Measurements from ENCODE around the gene LCTL.
"Not testable (repeated sequence)": the region's sequence is repeated elsewhere in the genome, so short reads cannot be mapped to it uniquely, and the experiment has no call there.

The LCTL gene

DNA sequence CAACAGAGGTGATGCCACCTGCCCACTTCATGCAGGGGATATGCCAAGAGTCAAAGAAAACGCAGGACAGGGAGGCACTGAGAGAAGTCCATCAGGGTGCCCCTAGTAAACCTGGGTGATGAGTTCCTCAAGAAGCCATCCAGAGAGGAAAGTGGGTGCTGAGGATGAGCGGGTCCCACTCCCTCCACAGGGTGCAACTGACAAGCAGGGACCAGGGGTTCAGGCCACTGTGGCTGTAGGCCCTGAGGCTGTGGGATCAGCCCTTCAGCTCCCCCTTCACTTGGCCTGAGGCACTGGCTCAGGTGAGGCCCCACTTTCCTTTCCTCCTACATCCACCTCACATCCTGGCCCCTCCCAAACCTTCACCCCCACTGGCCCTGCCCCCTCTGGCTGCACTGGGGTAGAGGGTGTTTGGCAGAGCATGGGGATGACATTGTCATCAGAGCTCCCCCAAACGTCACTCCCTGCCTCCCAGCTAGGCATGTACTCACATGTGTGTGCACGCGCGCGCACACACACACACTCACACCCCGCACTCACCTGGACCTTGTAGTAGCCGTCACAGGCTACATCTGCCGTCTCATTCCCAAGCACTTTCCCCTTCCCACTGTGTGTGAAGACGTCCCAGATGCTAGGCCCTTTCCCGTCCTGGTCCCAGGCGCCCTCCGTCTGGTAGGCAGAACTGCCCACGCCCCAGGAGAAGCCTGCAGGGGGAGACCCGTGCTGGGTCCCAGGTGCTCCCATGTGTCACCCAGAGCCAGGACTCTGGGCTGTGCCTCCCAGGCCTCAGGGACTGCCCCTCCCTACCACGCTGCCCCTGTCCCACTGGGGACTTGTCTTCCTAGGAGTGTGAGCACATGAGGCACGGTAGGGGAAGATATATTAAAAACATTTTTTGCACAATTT, 1.4 kb downstream of the LCTL start:
- no peak for DNase-seq (ENCODE audit: low read depth)

GRCh38 chr15:66563566-66564110, 2.2 kb downstream of the LCTL start:
- no peak for DNase-seq (ENCODE audit: low read depth)

DNA sequence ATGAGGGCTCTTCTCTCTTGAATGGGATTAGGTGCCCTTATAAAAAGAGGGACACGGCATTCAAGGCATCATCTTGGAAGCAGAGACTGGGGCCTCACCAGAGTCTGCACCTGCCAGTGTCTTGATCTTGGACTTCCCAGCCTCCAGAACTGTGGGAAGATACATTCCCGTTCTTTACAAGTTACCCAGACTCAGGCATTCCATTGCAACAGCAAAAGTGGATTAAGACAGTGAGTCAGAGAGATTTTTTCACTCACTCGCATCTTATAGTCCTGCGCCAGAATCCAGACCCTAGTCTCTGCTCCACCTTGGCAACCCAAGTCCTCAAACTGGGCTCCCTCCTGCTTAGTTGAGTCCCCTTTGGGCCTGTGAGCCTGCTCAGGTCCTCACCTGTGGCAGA, 2.7 kb downstream of the LCTL start:
- no peak for DNase-seq (ENCODE audit: low read depth)

- no peak for DNase-seq (ENCODE audit: low read depth)
Observed at GRCh38 chr15:66560856-66561525, 4.8 kb downstream of the LCTL start.

DNA sequence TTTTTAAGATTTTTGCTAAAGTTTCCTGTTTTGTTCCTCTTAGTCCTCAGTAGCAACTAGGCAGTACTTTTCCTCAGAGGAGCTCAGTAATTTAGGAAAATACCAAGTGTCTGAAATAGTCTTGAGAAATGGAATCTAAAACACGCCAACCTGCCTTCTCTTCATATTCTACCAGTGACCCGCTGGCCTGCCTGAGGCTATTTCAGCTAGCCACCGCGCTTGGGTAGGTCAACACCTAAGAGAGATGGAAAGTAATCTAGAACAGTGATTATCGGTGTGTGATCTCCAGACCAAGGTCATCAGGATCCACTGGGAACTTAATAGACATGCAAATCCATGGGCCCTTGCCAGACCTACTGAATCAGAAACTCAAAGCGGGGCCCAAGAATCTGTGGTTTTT, 7.5 kb downstream of the LCTL start:
- no peak for DNase-seq (ENCODE audit: low read depth)

- no peak for DNase-seq (ENCODE audit: low read depth)
Observed at GRCh38 chr15:66555685-66556084, 10.1 kb downstream of the LCTL start.

DNA sequence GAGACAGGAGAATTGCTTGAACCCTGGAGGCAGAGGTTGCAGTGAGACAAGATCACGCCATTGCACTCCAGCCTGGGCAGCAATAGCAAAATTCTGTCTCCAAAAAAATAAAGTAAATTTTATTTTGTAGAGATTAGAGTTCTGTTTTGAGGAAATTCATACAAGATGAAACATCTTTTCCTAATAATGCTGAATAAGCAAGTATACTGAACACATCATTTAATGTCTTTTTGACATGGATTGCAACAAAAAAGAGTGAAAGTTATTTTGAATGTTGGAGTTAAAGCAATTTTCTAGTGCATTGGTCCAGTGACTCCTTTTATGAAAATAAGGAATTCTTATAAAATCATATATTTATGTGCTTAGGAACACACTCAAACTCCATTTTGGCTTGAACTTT, 20.5 kb downstream of the LCTL start:
- no peak for DNase-seq (ENCODE audit: low read depth)

- no peak for DNase-seq (ENCODE audit: low read depth)
Observed at GRCh38 chr15:66542896-66543295, 22.9 kb downstream of the LCTL start.

GRCh38 chr15:66535056-66535455, 30.7 kb downstream of the LCTL start:
- no peak for DNase-seq (ENCODE audit: low read depth)

GRCh38 chr15:66524838-66525237, 41.0 kb downstream of the LCTL start:
- no peak for DNase-seq (ENCODE audit: low read depth)

- no peak for DNase-seq (ENCODE audit: low read depth)
Observed at GRCh38 chr15:66523926-66524325, 41.9 kb downstream of the LCTL start.

GRCh38 chr15:66515901-66516322, 49.9 kb downstream of the LCTL start:
- no peak for DNase-seq (ENCODE audit: low read depth)

DNA sequence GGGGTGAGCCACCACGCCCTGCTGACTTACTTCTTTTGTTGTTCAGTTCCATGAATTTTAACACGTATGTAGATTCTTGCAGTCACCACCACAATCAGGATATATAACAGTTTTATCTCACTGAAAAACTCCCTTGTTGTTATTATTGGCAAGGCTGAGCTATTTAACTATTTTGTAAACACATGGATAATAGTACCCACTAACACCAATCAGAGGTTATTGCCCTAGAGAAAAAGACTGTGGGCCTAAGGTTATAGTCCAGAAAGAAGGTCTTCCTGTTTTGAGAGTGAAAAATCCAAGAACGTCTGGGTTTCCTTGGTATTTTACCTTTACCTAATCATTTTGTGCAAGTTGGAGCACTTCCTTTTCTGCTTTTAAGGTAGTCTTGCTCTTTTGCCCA, 51.2 kb downstream of the LCTL start:
- DNase-seq (ENCODE audit: low read depth), result no peak

GRCh38 chr15:66508293-66508883, 57.4 kb downstream of the LCTL start:
- DNase-seq (ENCODE audit: low read depth), result no peak

- no peak for DNase-seq (ENCODE audit: low read depth)
Observed at GRCh38 chr15:66505818-66506217, 60.0 kb downstream of the LCTL start.

- no peak for DNase-seq (ENCODE audit: low read depth)
Observed at GRCh38 chr15:66505430-66505811, 60.4 kb downstream of the LCTL start.

- peak; percentile 60 for DNase-seq (ENCODE audit: low read depth)
Observed at GRCh38 chr15:66504563-66505429, 61.0 kb downstream of the LCTL start, which contains the start of the genes RPL4 and ZWILCH. RPL4 (minus strand) TSS chr15:66504855; CDS start chr15:66504790, 65 bp downstream. ZWILCH (plus strand) TSS chr15:66505326; CDS start chr15:66505339, 13 bp downstream.

DNA sequence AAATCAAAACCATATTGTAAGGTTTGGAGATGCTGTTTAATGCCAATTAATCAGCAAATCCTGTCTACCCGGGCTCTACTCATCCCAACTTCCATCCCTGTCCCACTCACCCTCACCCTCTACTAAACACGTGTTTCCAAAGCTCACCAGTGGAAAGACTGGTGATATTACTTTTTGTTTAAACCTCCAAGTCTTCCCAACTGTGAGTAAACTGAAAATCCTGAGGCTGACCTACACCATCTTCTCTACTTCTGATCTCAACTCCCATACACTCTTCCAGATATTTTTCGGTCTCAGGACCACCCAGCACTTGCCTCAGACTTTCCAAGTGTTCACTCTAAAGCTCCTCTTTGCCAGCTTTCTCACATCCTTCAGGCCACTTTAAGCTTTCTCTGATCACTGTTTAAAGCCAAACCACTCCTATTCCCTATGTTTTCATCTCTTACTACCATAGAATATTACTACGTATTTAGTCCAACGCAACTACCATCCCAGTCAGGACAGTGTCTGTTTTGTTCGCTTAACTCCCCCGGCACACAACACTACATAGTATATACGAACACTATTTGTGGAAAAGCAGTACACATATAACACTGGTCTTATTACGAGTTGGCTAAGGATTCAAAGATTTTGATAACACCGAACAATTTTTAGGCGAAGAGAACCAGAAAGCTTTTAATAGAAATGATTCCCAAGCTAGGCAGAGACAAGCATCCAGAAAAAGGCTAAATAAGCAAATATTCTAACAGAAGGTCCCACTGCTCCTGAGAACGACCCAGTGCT, 61.8 kb downstream of the LCTL start:
- DNase-seq (ENCODE audit: low read depth), result no peak

- DNase-seq (ENCODE audit: low read depth), result not testable (repeated sequence)
Observed at GRCh38 chr15:66503041-66503648, 62.7 kb downstream of the LCTL start.

- DNase-seq (ENCODE audit: low read depth), result no peak
Observed at GRCh38 chr15:66502491-66502890, 63.3 kb downstream of the LCTL start.
